ENCODE results near the gene PRDX6. TPM values are rescaled to one million over a fixed set of nuclear protein-coding genes. Genes with fewer than 3 reads are reported as not detected.

PRDX6 gene
- total and polyA plus RNA-seq, 2 of the 8 experiments (the other 6 are each of a cell fraction or from before 2014, with no cell fraction given), result 348 to 677 TPM

DNA sequence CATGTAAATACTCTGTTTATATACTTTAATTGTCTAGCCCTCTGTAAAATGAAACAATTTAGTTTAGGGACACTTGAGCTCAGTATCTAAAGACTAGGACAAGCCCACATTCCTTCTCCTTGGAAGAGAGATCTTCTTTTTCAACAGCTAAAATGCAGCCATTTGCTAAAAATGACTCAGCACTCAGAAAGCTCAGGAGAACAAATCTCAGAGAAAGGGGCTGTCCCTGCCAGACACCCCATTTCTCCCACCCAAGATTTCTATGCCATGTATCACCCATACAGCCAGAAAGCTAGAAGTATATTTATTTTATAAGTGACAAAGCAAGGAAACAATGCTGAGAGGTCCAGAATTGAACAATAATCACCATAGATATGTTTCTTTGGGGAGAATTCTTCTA is 23.2 kb upstream of the PRDX6 start:
- H3K27ac ChIP-seq (ENCODE audit: low read depth, low read length), result no peak overlapping the region
- H2BK20ac ChIP-seq (ENCODE audit: low read length), result no peak overlapping the region
- no peak overlapping the region for H3K9ac ChIP-seq (replicated peaks in 1 of 4; ENCODE audit: extremely low read depth in 1 of 4, low read depth in 3 of 4, low read length in 3 of 4)
- no peak for TF ChIP-seq MAFK (IDR thresholded peaks at IDR 0.05; ENCODE audit: low read depth, low read length)
- TF ChIP-seq RBBP5 (IDR thresholded peaks at IDR 0.05; ENCODE audit: borderline replicate concordance, low read depth, low read length), result no peak
- TF ChIP-seq RFX5 (IDR thresholded peaks at IDR 0.05; ENCODE audit: borderline replicate concordance, low read depth, low read length), result no peak
- no peak for TF ChIP-seq SAP30 (IDR thresholded peaks at IDR 0.05; ENCODE audit: insufficient read depth, insufficient replicate concordance, low read length)
- TF ChIP-seq SRF (IDR thresholded peaks at IDR 0.05; ENCODE audit: low read depth, low read length), result no peak
- TF ChIP-seq NANOG (IDR thresholded peaks at IDR 0.05; ENCODE audit: insufficient read depth, low read depth, low read length, poor library complexity, severe bottlenecking), result no peak
- no peaks in the 10 kb centered on the region for H3K23me2 ChIP-seq (ENCODE audit: low read depth, low read length)
- FAIRE-seq, result no peak
- no peak overlapping the region for H2BK15ac ChIP-seq (ENCODE audit: low read length)
- no peaks in the 10 kb centered on the region; the same call in 1 of the 2 replicates for H3K79me1 ChIP-seq (ENCODE audit: low read depth, low read length)
- no peak overlapping the region for H2BK5ac ChIP-seq (ENCODE audit: low read depth, low read length)
- no peak overlapping the region for H4K8ac ChIP-seq (ENCODE audit: extremely low read depth, insufficient read depth, low read length)
- no peak overlapping the region for H3K14ac ChIP-seq (ENCODE audit: insufficient read length)
- H3K4me1 ChIP-seq (replicated peaks in 1 of 4; ENCODE audit: control insufficient read depth in 3 of 4, insufficient read depth in 4 of 4, low read length in 3 of 4), result peaks cover 0 to 8% (median 0%) of the 10 kb centered on the region in 4 experiments; a peak in 2 of 7 replicates
- no peaks in the 10 kb centered on the region; a peak in 1 of 8 replicates for H3K36me3 ChIP-seq (ENCODE audit: control insufficient read depth in 2 of 4, insufficient read depth in 4 of 4, low read length in 3 of 4)
- H2BK12ac ChIP-seq (ENCODE audit: low read depth, low read length), result no peak overlapping the region
- no peak overlapping the region for H2AK5ac ChIP-seq (ENCODE audit: low read depth, low read length)
- H4K20me1 ChIP-seq (replicated peaks in 1 of 2; ENCODE audit: control insufficient read depth in 1 of 2, insufficient read depth in 2 of 2, low read length in 2 of 2), result no peaks in the 10 kb centered on the region
- no peak overlapping the region for H2BK120ac ChIP-seq (replicated peaks; ENCODE audit: low read depth, low read length)
- H3K18ac ChIP-seq (ENCODE audit: extremely low read depth, low read length), result no peak overlapping the region
- no peak overlapping the region for H3K4me2 ChIP-seq (ENCODE audit: insufficient read depth in 1 of 2, low read depth in 2 of 2, low read length in 2 of 2)
- DNase-seq (ENCODE audit: low read depth in 1 of 2, low spot score in 2 of 2), result no peak
- H4K91ac ChIP-seq (replicated peaks; ENCODE audit: insufficient read length, low read length), result no peak overlapping the region
- H4K5ac ChIP-seq (ENCODE audit: insufficient read length, low read depth, low read length), result no peak overlapping the region
- no peak overlapping the region for H3K56ac ChIP-seq (replicated peaks; ENCODE audit: insufficient read length, low read depth, low read length)
- peaks cover 0 to 7% of the 10 kb centered on the region in 2 experiments; a peak in 1 of 4 replicates for H3K79me2 ChIP-seq (ENCODE audit: control insufficient read depth in 1 of 2, insufficient read depth in 2 of 2, low read length in 2 of 2)
- no peaks in the 10 kb centered on the region for H3K9me3 ChIP-seq (ENCODE audit: insufficient read depth in 2 of 2, low read depth in 1 of 2, low read length in 1 of 2)
- no peak overlapping the region for H3K4ac ChIP-seq (replicated peaks; ENCODE audit: insufficient read length, low read depth, low read length)
- H3K27me3 ChIP-seq (replicated peaks in 1 of 4; ENCODE audit: control insufficient read depth in 3 of 4, extremely low read depth in 1 of 4, insufficient read depth in 3 of 4, low read length in 3 of 4), result no peaks in the 10 kb centered on the region
- H3K23ac ChIP-seq (ENCODE audit: insufficient read length), result no peak overlapping the region
- CTCF ChIA-PET (ENCODE audit: partially characterized antibody), result interaction anchor here (1.2 to 1.3 kb wide), 2 partner anchors 15 to 34 kb away, joined by 3 to 4 read pairs; no protein-coding TSS in a partner anchor
- no peak overlapping the region for H3K4me3 ChIP-seq (ENCODE audit: extremely low read depth in 1 of 4, insufficient read depth in 2 of 4, low read depth in 3 of 4, low read length in 4 of 4)
- POLR2A ChIA-PET (ENCODE audit: partially characterized antibody), result interaction anchor here (3.0 kb wide), 1 partner anchor 24 kb away, joined by 8 read pairs; no protein-coding TSS in a partner anchor
- H2AFZ ChIP-seq (ENCODE audit: low read length), result no peak overlapping the region

All from H1 (cell line).